ENCODE data around the gene SH3GLB1. TPM values are rescaled to one million over a fixed set of nuclear protein-coding genes. Genes with fewer than 3 reads are reported as not detected.

Gene SH3GLB1
- total and polyA plus RNA-seq, 2 of the 13 experiments (the other 11 are each of a cell fraction or from before 2014, with no cell fraction given), result 26.0 to 41.5 TPM

- TF ChIP-seq, protein P1, sequence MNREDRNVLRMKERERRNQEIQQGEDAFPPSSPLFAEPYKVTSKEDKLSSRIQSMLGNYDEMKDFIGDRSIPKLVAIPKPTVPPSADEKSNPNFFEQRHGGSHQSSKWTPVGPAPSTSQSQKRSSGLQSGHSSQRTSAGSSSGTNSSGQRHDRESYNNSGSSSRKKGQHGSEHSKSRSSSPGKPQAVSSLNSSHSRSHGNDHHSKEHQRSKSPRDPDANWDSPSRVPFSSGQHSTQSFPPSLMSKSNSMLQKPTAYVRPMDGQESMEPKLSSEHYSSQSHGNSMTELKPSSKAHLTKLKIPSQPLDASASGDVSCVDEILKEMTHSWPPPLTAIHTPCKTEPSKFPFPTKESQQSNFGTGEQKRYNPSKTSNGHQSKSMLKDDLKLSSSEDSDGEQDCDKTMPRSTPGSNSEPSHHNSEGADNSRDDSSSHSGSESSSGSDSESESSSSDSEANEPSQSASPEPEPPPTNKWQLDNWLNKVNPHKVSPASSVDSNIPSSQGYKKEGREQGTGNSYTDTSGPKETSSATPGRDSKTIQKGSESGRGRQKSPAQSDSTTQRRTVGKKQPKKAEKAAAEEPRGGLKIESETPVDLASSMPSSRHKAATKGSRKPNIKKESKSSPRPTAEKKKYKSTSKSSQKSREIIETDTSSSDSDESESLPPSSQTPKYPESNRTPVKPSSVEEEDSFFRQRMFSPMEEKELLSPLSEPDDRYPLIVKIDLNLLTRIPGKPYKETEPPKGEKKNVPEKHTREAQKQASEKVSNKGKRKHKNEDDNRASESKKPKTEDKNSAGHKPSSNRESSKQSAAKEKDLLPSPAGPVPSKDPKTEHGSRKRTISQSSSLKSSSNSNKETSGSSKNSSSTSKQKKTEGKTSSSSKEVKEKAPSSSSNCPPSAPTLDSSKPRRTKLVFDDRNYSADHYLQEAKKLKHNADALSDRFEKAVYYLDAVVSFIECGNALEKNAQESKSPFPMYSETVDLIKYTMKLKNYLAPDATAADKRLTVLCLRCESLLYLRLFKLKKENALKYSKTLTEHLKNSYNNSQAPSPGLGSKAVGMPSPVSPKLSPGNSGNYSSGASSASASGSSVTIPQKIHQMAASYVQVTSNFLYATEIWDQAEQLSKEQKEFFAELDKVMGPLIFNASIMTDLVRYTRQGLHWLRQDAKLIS (CRISPR knock-in tag; IDR thresholded peaks at IDR 0.05), result no peak
- TF ChIP-seq ZNF354B (CRISPR knock-in tag; IDR thresholded peaks at IDR 0.05) (no peak), THYN1 (CRISPR knock-in tag; IDR thresholded peaks at IDR 0.05; ENCODE audit: borderline replicate concordance, low read depth) (no peak), ELK4 (CRISPR knock-in tag; IDR thresholded peaks at IDR 0.05; ENCODE audit: borderline replicate concordance) (no peak), ZNF720 (CRISPR knock-in tag; IDR thresholded peaks at IDR 0.05) (no peak), ZNF746 (CRISPR knock-in tag; IDR thresholded peaks at IDR 0.05) (no peak), ZNF83 (CRISPR knock-in tag; IDR thresholded peaks at IDR 0.05; ENCODE audit: borderline replicate concordance) (no peak), ZNF205 (CRISPR knock-in tag; IDR thresholded peaks at IDR 0.05) (peak; percentile 79; the same call in 1 of the 2 replicates), PAX8 (CRISPR knock-in tag; IDR thresholded peaks at IDR 0.05; ENCODE audit: borderline replicate concordance) (no peak), ZNF142 (CRISPR knock-in tag; IDR thresholded peaks at IDR 0.05) (no peak), YY1 (IDR thresholded peaks at IDR 0.05; ENCODE audit: insufficient read depth, insufficient replicate concordance, low read depth, low read length) (peak; percentile 21), ZNF557 (CRISPR knock-in tag; IDR thresholded peaks at IDR 0.05) (no peak)
- TF ChIP-seq, protein P2, sequence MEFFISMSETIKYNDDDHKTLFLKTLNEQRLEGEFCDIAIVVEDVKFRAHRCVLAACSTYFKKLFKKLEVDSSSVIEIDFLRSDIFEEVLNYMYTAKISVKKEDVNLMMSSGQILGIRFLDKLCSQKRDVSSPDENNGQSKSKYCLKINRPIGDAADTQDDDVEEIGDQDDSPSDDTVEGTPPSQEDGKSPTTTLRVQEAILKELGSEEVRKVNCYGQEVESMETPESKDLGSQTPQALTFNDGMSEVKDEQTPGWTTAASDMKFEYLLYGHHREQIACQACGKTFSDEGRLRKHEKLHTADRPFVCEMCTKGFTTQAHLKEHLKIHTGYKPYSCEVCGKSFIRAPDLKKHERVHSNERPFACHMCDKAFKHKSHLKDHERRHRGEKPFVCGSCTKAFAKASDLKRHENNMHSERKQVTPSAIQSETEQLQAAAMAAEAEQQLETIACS (CRISPR knock-in tag; IDR thresholded peaks at IDR 0.05), result no peak
- TF ChIP-seq, protein P3, sequence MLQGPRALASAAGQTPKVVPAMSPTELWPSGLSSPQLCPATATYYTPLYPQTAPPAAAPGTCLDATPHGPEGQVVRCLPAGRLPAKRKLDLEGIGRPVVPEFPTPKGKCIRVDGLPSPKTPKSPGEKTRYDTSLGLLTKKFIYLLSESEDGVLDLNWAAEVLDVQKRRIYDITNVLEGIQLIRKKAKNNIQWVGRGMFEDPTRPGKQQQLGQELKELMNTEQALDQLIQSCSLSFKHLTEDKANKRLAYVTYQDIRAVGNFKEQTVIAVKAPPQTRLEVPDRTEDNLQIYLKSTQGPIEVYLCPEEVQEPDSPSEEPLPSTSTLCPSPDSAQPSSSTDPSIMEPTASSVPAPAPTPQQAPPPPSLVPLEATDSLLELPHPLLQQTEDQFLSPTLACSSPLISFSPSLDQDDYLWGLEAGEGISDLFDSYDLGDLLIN (CRISPR knock-in tag; IDR thresholded peaks at IDR 0.05; ENCODE audit: borderline replicate concordance), result no peak
These were observed 70.2 kb downstream of the SH3GLB1 start (continued) for GRCh38 chr1:86774305-86775295.
